Measurements from ENCODE around the gene ERICH6B.
"Not testable (repeated sequence)": the region's sequence is repeated elsewhere in the genome, so short reads cannot be mapped to it uniquely, and the experiment has no call there.

DNA sequence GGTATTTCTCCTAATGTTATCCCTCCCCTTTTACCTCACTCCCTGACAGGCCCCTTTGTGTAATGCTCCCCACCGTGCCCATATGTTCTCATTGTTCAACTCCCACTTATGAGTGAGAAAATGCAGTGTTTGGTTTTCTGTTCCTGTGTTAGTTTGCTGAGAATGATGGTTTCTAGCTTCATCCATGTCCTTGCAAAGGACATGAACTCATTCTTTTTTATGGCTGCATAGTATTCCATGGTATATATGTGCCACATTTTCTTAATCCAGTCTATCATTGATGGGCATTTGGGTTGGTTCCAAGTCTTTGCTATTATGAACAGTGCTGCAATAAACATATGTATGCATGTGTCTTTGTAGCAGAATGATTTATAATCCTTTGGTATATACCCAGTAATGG, 19.8 kb upstream of the ERICH6B start:
- TF ChIP-seq, protein P1, sequence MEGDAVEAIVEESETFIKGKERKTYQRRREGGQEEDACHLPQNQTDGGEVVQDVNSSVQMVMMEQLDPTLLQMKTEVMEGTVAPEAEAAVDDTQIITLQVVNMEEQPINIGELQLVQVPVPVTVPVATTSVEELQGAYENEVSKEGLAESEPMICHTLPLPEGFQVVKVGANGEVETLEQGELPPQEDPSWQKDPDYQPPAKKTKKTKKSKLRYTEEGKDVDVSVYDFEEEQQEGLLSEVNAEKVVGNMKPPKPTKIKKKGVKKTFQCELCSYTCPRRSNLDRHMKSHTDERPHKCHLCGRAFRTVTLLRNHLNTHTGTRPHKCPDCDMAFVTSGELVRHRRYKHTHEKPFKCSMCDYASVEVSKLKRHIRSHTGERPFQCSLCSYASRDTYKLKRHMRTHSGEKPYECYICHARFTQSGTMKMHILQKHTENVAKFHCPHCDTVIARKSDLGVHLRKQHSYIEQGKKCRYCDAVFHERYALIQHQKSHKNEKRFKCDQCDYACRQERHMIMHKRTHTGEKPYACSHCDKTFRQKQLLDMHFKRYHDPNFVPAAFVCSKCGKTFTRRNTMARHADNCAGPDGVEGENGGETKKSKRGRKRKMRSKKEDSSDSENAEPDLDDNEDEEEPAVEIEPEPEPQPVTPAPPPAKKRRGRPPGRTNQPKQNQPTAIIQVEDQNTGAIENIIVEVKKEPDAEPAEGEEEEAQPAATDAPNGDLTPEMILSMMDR (conservative IDR thresholded peaks at IDR 0.05; ENCODE audit: low read depth in 2 of 2): not testable (repeated sequence)
- TF ChIP-seq EZH2 (IDR thresholded peaks at IDR 0.05; ENCODE audit: low read depth, unreplicated experiment): not testable (repeated sequence)
